Osteocyte (in vitro differentiated cells): Measurements from ENCODE around the gene CDH4. TPM values are rescaled to one million over a fixed set of nuclear protein-coding genes. Genes with fewer than 3 reads are reported as not detected.

Experiments
- DNase-seq: peaks from one replicate; pipeline ENCODE4 v3.0.0; 2021; ENCODE audit warnings: mixed read lengths; ENCODE audit not compliant: unreplicated experiment; ENCODE audit errors: extremely low spot score
- H3K27ac Mint-ChIP-seq: one replicate; pipeline ENCODE4 v1.8.0; 2021; ENCODE audit warnings: mild to moderate bottlenecking, mixed read lengths; ENCODE audit not compliant: unreplicated experiment
- H3K27me3 Mint-ChIP-seq: one replicate; pipeline ENCODE4 v1.8.0; 2021; ENCODE audit warnings: mixed read lengths; ENCODE audit not compliant: unreplicated experiment
- H3K36me3 Mint-ChIP-seq: one replicate; pipeline ENCODE4 v1.8.0; 2021; ENCODE audit warnings: mixed read lengths; ENCODE audit not compliant: unreplicated experiment
- H3K4me1 Mint-ChIP-seq: one replicate; pipeline ENCODE4 v1.8.0; 2021; ENCODE audit warnings: mixed read lengths; ENCODE audit not compliant: unreplicated experiment
- H3K4me3 Mint-ChIP-seq: one replicate; pipeline ENCODE4 v1.8.0; 2021; ENCODE audit warnings: mild to moderate bottlenecking, moderate library complexity, mixed read lengths; ENCODE audit not compliant: unreplicated experiment
- H3K9me3 Mint-ChIP-seq: one replicate; pipeline ENCODE4 v1.8.0; 2021; ENCODE audit warnings: mixed read lengths; ENCODE audit not compliant: unreplicated experiment
- total RNA-seq: library from RNA; stranded (reverse); gene quantifications from 2 replicates; pipeline ENCODE4 v1.2.1, GENCODE V29; 2021
- TF ChIP-seq, protein P1 (sequence below): fragments of 200-600 bp; sonication (generic); IDR thresholded peaks from 2 replicates; pipeline ENCODE4 v1.5.0; 2021; ENCODE audit warnings: antibody characterized with exemption, mild to moderate bottlenecking, moderate library complexity

CDH4 gene
- total RNA-seq, 1 donor from 2014 or later: 1.3 TPM

DNA sequence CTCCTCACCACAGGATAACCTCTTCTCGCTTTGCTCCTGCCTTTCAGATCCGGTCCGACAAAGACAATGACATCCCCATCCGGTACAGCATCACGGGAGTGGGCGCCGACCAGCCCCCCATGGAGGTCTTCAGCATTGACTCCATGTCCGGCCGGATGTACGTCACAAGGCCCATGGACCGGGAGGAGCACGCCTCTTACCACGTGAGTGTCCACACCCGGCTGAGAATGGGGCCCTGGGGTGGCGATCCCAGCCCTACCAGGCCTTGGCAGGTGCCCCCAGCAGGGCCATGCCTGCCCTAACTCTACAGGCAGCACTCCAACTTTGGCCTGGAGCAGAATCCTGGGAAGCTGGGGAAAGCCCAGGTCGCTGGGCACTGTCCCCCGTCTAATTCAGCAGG is 592.6 kb downstream of the CDH4 start:
- TF ChIP-seq, protein P1, sequence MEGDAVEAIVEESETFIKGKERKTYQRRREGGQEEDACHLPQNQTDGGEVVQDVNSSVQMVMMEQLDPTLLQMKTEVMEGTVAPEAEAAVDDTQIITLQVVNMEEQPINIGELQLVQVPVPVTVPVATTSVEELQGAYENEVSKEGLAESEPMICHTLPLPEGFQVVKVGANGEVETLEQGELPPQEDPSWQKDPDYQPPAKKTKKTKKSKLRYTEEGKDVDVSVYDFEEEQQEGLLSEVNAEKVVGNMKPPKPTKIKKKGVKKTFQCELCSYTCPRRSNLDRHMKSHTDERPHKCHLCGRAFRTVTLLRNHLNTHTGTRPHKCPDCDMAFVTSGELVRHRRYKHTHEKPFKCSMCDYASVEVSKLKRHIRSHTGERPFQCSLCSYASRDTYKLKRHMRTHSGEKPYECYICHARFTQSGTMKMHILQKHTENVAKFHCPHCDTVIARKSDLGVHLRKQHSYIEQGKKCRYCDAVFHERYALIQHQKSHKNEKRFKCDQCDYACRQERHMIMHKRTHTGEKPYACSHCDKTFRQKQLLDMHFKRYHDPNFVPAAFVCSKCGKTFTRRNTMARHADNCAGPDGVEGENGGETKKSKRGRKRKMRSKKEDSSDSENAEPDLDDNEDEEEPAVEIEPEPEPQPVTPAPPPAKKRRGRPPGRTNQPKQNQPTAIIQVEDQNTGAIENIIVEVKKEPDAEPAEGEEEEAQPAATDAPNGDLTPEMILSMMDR: no peak
- Mint-ChIP-seq H3K27ac (no peak overlapping the region), H3K36me3 (no peaks in the 10 kb centered on the region), H3K27me3 (peaks cover 2% of the 10 kb centered on the region), H3K4me1 (no peaks in the 10 kb centered on the region), H3K9me3 (no peaks in the 10 kb centered on the region), H3K4me3 (no peak overlapping the region)
- no peak for DNase-seq

DNA sequence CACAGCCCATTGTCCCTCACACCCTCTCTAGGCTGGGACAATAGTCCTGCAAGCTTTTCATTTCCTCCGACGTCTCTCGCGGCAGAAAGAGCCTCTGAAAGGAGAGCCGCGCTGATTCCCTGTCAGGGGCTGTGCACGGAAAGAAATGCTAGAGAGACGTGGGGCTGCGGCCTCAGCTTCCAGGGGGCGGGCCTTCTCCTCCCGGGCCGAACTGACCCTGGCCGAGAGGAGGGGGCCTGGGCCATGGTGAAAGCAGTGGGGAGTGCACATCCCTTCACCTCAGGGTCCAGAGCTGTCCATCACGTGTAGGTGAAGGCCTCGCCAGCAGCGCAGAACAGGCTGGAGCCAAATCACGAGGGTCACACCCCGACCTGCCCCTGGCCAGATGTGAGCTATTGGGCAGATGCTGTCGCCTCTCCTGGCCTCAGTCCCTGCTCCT is 593.2 kb downstream of the CDH4 start:
- TF ChIP-seq, protein P1: no peak
- Mint-ChIP-seq H3K27me3 (peaks cover 2% of the 10 kb centered on the region), H3K4me1 (no peaks in the 10 kb centered on the region), H3K4me3 (no peak overlapping the region), H3K27ac (no peak overlapping the region), H3K36me3 (no peaks in the 10 kb centered on the region), H3K9me3 (no peaks in the 10 kb centered on the region)
- DNase-seq: no peak

GRCh38 chr20:61846074-61846473 is 594.0 kb downstream of the CDH4 start:
- H3K4me1 Mint-ChIP-seq: no peaks in the 10 kb centered on the region
- no peak overlapping the region for H3K4me3 Mint-ChIP-seq
- TF ChIP-seq, protein P1: no peak

GRCh38 chr20:61846741-61847419 is 594.8 kb downstream of the CDH4 start:
- Mint-ChIP-seq H3K27ac (no peak overlapping the region), H3K4me3 (no peak overlapping the region), H3K27me3 (peaks cover 2% of the 10 kb centered on the region), H3K36me3 (no peaks in the 10 kb centered on the region), H3K4me1 (no peaks in the 10 kb centered on the region), H3K9me3 (no peaks in the 10 kb centered on the region)
- TF ChIP-seq, protein P1: no peak
- DNase-seq: no peak

More at GRCh38 chr20:61846074-61846473, 594.0 kb downstream of the CDH4 start:
- Mint-ChIP-seq H3K9me3 (no peaks in the 10 kb centered on the region), H3K36me3 (no peaks in the 10 kb centered on the region), H3K27ac (no peak overlapping the region), H3K27me3 (peaks cover 2% of the 10 kb centered on the region)
- DNase-seq: no peak

GRCh38 chr20:61847420-61847748 is 595.3 kb downstream of the CDH4 start:
- Mint-ChIP-seq H3K27me3 (peaks cover 2% of the 10 kb centered on the region), H3K9me3 (no peaks in the 10 kb centered on the region), H3K36me3 (no peaks in the 10 kb centered on the region), H3K4me1 (no peaks in the 10 kb centered on the region), H3K4me3 (no peak overlapping the region), H3K27ac (no peak overlapping the region)
- TF ChIP-seq, protein P1: no peak
- no peak for DNase-seq
